ENCODE measurements around the gene CLNS1A. TPM values are rescaled to one million over a fixed set of nuclear protein-coding genes. Genes with fewer than 3 reads are reported as not detected.
"Not testable (repeated sequence)": the region's sequence is repeated elsewhere in the genome, so short reads cannot be mapped to it uniquely, and the experiment has no call there.

CLNS1A gene
- total RNA-seq, 1 donor from 2014 or later, result 110 TPM

DNA sequence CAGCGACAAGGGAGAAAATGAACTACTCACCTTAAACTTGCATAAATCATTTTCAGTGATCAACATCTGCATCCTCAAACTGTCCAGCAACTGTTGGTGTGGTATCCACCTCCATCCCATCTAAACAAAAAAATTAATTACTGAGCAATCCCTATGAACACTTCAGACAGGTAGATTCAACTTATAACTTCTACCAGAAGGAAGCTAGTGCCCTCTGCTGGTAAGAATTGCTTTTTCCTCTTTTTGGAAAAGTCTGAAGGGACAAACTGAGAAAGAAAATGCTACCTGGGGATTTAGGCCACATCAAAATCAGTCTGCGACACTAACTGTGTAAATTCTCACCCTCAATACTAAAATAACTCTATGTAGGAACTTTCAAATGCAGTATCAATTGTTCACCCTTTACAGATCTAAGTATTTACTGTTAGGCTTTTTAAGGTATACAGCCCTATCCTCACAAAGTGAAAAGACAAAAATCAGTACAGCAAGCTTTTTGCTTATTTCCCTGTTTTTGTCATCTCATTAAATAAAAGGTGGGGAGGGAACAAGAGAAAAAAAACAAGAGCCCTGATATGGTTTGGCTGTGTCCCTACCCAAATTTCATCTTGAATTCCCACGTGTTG lies 17.9 kb downstream of the CLNS1A start:
- DNase-seq (ENCODE audit: low read depth in 2 of 2), result peak; percentile 21 to 60

DNA sequence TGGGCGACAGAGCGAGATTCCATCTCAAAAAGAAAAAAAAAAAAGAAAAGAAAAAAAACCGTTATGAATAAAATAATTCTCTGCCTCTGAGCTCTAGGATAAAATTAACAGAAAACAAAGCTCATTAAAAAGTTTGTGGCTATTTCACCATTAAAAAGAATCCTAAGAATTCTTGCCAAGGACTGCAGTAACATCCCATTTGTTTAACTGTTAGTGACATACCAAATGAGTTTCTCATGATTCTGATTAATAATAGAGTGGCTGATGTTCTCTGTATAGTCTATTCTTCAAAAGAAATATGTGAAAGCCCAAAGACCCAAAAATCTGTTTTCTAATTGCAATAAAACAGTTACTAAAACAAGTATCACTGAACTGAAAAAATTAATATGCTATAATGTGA lies 19.7 kb downstream of the CLNS1A start:
- no peak for DNase-seq (ENCODE audit: low read depth in 2 of 2)

- DNase-seq (ENCODE audit: low read depth in 2 of 2), result no peak
Measured at GRCh38 chr11:77611921-77612320, 25.7 kb downstream of the CLNS1A start.

- peak; percentile 15 to 68 for DNase-seq (ENCODE audit: low read depth in 2 of 2)
Measured at GRCh38 chr11:77609234-77609633, 28.4 kb downstream of the CLNS1A start.

GRCh38 chr11:77604281-77604680 lies 33.3 kb downstream of the CLNS1A start:
- no peak for DNase-seq (ENCODE audit: low read depth in 2 of 2)

- DNase-seq (ENCODE audit: low read depth in 2 of 2), result peak in 1 of 2 donors; percentile 64
Measured at GRCh38 chr11:77602381-77603088, 35.1 kb downstream of the CLNS1A start.

DNA sequence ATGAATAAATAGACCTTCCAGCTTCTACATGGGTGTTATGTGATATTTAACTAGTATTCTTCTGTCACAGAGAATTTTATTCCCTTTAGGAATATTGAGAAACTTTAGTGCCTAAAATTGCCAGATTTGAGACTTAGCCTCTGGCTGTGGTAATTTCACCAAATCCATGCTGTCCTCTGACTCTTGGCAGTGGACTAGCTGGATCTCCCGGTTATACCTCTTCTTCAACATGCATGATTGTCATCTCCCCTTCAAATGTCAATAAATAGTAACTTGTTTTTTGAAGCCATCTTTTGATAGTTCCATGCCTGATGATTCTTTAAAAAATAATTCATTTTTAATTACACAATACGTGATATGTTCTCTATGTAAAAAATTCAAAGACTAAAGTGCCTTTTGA lies 39.4 kb downstream of the CLNS1A start:
- DNase-seq (ENCODE audit: low read depth in 2 of 2), result no peak

DNA sequence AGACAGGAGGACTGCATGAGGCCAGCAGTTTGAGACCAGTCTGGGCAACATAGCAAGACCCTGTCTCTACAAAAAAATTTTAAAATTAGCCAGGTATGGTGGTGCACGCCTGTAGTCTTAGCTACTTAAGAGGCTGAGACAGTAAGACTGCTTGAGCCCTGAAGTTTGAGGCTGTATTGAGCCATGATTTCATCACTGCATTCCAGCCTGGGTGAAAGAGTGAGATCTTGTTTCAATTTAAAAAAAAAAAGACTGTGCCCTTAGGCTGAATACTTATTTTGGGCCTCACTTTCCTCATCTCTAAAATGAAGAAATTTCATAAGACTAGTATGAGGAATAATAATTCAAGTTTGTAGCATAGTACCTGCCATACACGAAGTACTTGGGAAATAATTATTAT lies 41.0 kb downstream of the CLNS1A start:
- DNase-seq (ENCODE audit: low read depth in 2 of 2), result no peak

GRCh38 chr11:77593883-77594282 lies 43.7 kb downstream of the CLNS1A start:
- no peak for DNase-seq (ENCODE audit: low read depth in 2 of 2)

DNA sequence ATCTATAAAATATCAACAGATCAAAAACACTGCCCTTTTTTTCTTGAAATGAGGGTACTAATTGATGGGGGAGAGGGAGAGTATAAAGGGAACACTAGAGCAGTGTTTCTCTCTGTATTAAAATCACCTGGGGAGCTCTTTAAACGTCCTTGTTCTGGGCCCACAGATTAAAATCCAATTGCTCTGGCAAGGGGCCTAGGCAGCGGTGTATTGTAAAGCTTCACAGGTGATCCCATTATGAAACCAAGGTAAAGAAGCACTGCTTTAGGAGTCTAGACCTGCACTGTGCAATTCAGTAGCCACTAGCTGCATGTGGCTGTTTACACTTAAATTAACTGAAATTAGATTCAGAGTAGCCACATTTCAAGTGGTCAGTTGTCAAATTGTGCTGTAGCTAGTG lies 44.9 kb downstream of the CLNS1A start:
- no peak for DNase-seq (ENCODE audit: low read depth in 2 of 2)

GRCh38 chr11:77590194-77590782 lies 47.3 kb downstream of the CLNS1A start:
- DNase-seq (ENCODE audit: low read depth in 2 of 2), result peak in 1 of 2 donors; percentile 13

DNA sequence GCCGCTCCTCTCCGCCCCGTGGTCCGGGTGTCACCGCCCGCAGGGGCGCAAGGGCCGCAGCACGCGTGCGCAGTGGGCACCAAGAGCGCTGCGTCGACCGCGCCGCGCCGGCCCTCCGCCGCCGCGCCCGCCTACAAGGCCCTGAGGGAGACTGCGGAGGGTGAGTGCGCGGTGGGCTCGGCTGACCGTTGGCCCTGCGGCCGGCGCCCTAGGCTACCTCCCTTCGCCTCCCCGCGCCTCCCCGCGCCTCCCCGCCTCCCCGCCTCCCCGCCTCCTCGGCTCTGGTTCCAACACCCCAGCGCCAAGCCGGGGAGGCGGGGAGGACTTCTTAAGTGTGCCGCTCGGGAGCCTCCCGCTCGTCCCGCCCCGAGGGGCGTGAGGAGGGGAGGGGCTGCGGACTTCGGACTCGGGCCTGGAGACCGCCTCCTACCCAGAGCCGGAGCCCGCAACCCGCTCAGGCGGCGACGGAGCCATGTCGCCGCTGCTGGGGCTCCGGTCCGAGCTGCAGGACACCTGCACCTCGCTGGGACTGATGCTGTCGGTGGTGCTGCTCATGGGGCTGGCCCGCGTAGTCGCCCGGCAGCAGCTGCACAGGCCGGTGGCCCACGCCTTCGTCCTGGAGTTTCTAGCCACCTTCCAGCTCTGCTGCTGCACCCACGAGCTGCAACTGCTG lies 47.9 kb downstream of the CLNS1A start, which contains the start of gene AQP11:
Gene AQP11 (plus strand): TSS at position 433 of the 673 bp plus-strand sequence. CDS start 40 bp downstream, at position 473.
- peak; percentile 56 to 84 for DNase-seq (ENCODE audit: low read depth in 2 of 2)

- no peak for DNase-seq (ENCODE audit: low read depth in 2 of 2)
Measured at GRCh38 chr11:77589181-77589520, 48.4 kb downstream of the CLNS1A start.

DNA sequence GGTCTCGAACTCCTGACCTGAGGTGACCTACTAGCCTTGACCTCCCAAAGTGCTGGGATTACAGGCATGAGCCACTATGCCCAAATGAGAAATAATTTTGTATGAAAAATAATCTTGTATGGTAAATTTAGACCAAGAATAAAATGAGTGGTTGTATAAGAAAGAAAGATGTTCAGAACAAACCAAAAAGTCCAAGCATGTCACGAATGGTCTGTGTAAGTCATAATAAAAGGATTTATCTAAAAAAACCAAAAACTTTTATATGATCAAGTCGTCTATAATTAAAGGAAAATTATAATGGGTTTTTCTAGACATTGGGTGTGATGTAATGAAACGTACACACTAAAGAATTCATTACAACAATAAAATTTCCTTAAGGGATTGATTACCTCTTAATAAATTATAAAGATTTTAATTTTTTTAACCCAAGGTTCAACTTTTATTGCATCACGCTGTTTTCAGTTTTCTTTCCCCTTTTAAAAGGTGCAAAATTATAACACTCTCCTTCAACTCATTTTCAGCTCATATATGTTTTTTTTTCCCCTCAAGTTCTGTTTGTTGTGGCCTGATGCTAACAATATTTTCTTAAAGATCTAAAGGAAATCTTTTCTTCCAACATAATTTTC lies 56.8 kb downstream of the CLNS1A start:
- peak in 1 of 2 donors; percentile 19 for DNase-seq (ENCODE audit: low read depth in 2 of 2)

GRCh38 chr11:77575428-77575827 lies 62.2 kb downstream of the CLNS1A start:
- DNase-seq (ENCODE audit: low read depth in 2 of 2), result not testable (repeated sequence)

DNA sequence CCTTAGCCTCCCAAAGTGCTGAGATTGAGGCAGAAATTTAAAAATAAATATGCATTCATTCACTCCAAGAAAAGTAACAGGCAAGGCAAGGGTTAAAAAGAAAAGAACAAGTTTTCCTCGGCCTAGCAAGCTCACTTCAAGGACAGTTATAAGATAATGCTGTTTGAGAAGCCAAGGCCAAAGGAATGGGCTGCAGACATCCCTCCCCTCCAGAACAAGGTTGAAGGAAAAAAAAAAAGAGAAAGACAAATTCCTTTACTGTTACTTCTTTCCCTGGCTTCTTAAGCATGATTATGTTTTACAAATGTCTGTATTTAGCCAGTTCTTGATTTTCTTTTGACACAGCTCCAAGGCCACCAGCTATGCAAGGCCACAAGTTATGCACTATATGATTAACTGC lies 66.7 kb downstream of the CLNS1A start:
- DNase-seq (ENCODE audit: low read depth in 2 of 2), result not testable (repeated sequence)

- no peak for DNase-seq (ENCODE audit: low read depth in 2 of 2)
Measured at GRCh38 chr11:77569676-77570070, 67.9 kb downstream of the CLNS1A start.

- DNase-seq (ENCODE audit: low read depth in 2 of 2), result no peak
Measured at GRCh38 chr11:77568916-77569675, 68.5 kb downstream of the CLNS1A start.

- DNase-seq (ENCODE audit: low read depth in 2 of 2), result no peak
Measured at GRCh38 chr11:77568306-77568705, 69.3 kb downstream of the CLNS1A start.

Measured in dermis microvascular lymphatic vessel endothelial cell (primary cell).